GM12892 (cell line): ENCODE data around the gene SCPEP1.
"Not testable (repeated sequence)": the region's sequence is repeated elsewhere in the genome, so short reads cannot be mapped to it uniquely, and the experiment has no call there.

Experiments
- POLR2A ChIP-seq: IDR thresholded peaks from 2 replicates; pipeline ENCODE4 v1.6.1; 2011; ENCODE audit warnings: low read depth, low read length, control low read depth
- POLR2AphosphoS5 ChIP-seq: IDR thresholded peaks from 2 replicates; pipeline ENCODE4 v1.6.1; 2011; ENCODE audit warnings: low read depth, low read length, control low read depth
- TAF1 ChIP-seq: IDR thresholded peaks from 2 replicates; pipeline ENCODE4 v1.6.1; 2011; ENCODE audit warnings: low read depth, mild to moderate bottlenecking, control low read depth, low read length, borderline replicate concordance

GRCh38 chr17:56965681-56966080, 12.2 kb upstream of the SCPEP1 start:
- not testable (repeated sequence) for TF ChIP-seq POLR2A, POLR2AphosphoS5, TAF1
